Measurements from ENCODE around the gene FCAR.
"Not testable (repeated sequence)": the region's sequence is repeated elsewhere in the genome, so short reads cannot be mapped to it uniquely, and the experiment has no call there.

The FCAR gene

GRCh38 chr19:54896036-54896435 is 22.0 kb downstream of the FCAR start:
- DNase-seq, result no peak

GRCh38 chr19:54898685-54899084 is 24.6 kb downstream of the FCAR start:
- not testable (repeated sequence) for DNase-seq

GRCh38 chr19:54899646-54900045 is 25.6 kb downstream of the FCAR start:
- not testable (repeated sequence) for DNase-seq

GRCh38 chr19:54901153-54901552 is 27.1 kb downstream of the FCAR start:
- not testable (repeated sequence) for DNase-seq

GRCh38 chr19:54902061-54902460 is 28.0 kb downstream of the FCAR start:
- no peak for DNase-seq

GRCh38 chr19:54903303-54903702 is 29.3 kb downstream of the FCAR start:
- DNase-seq, result no peak

- not testable (repeated sequence) for DNase-seq
Measured at GRCh38 chr19:54904261-54904660, 30.2 kb downstream of the FCAR start.

GRCh38 chr19:54905421-54905802 is 31.4 kb downstream of the FCAR start:
- DNase-seq, result no peak

GRCh38 chr19:54905803-54906511 is 31.9 kb downstream of the FCAR start, which contains the start of gene NCR1:
TSS of gene NCR1 (plus strand) at chr19:54906148. CDS start at chr19:54906188, 40 bp downstream.
- no peak for DNase-seq

- no peak for DNase-seq
Measured at GRCh38 chr19:54906819-54907218, 32.8 kb downstream of the FCAR start.

GRCh38 chr19:54907899-54908298 is 33.9 kb downstream of the FCAR start:
- not testable (repeated sequence) for DNase-seq

GRCh38 chr19:54916822-54917221 is 42.8 kb downstream of the FCAR start:
- DNase-seq, result no peak

- no peak for DNase-seq
Measured at GRCh38 chr19:54918499-54918898, 44.5 kb downstream of the FCAR start.

GRCh38 chr19:54919646-54920563 is 45.9 kb downstream of the FCAR start:
- DNase-seq, result not testable (repeated sequence)

- DNase-seq, result no peak
Measured at GRCh38 chr19:54921082-54921481, 47.0 kb downstream of the FCAR start.

GRCh38 chr19:54923276-54923675 is 49.2 kb downstream of the FCAR start:
- no peak for DNase-seq

- no peak for DNase-seq
Measured at GRCh38 chr19:54928299-54928698, 54.3 kb downstream of the FCAR start.

- DNase-seq, result no peak
Measured at GRCh38 chr19:54937926-54938325, 63.9 kb downstream of the FCAR start.

GRCh38 chr19:54938906-54939305 is 64.9 kb downstream of the FCAR start:
- no peak for DNase-seq

- DNase-seq, result not testable (repeated sequence)
Measured at GRCh38 chr19:54939538-54939937, 65.5 kb downstream of the FCAR start.

All from activated CD4-positive, alpha-beta T cell treated with anti-CD3 and anti-CD28 coated beads for 1 hour (primary cell).